ENCODE results near the gene CLIP2.

The CLIP2 gene

GRCh38 chr7:74452748-74453321 is 163.6 kb downstream of the CLIP2 start:
- DNase-seq = no peak
- intact Hi-C loops (cut with DNase I) = loop anchor here (10.0 kb wide), 1 partner anchor 202 kb away; the partner anchor contains the start of gene GTF2I

DNA sequence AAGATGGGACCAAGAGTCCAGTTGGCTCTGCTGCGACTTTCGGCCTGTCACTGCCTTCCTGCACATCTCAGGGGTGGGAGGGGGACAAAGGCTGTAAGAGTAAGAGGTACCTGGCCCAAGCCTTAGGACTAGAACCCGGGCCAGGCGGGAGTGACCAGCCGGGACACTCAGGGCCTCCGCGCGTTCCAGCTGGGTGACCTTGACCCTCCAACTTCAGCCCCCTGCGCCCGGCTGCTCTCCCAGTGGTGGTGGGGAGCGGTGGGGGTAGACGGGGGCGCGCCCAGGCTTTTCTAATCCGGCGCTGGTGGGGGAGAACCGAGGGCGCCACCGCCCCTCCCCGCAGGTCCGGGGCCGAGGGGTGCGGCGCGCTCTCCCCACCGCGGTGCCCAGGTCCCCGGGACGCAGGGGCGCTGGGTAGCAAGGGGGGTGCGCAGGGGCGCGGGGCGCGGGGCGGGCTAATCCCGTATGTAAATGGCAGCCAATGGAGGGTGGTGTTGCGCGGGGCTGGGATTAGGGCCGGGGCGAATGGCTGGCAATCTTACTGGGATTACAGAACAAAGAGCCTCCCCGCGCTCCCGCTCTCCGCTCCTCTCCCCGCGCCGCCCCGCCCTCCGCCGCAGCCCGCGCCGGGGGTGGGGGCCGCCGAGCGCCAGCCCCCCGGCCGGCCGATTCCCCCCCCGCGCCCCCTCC is 164.3 kb downstream of the CLIP2 start, which contains the start of gene GTF2IRD1:
TSS of gene GTF2IRD1 (plus strand) at position 585 of the 690 bp plus-strand sequence. CDS start 54,175 bp downstream, outside the sequence.
- intact Hi-C loops (cut with DNase I) = loop anchor here (10.0 kb wide), 1 partner anchor 201 kb away; the partner anchor contains the start of gene GTF2I
- peak; percentile 49 to 96 (median 72) for DNase-seq

DNA sequence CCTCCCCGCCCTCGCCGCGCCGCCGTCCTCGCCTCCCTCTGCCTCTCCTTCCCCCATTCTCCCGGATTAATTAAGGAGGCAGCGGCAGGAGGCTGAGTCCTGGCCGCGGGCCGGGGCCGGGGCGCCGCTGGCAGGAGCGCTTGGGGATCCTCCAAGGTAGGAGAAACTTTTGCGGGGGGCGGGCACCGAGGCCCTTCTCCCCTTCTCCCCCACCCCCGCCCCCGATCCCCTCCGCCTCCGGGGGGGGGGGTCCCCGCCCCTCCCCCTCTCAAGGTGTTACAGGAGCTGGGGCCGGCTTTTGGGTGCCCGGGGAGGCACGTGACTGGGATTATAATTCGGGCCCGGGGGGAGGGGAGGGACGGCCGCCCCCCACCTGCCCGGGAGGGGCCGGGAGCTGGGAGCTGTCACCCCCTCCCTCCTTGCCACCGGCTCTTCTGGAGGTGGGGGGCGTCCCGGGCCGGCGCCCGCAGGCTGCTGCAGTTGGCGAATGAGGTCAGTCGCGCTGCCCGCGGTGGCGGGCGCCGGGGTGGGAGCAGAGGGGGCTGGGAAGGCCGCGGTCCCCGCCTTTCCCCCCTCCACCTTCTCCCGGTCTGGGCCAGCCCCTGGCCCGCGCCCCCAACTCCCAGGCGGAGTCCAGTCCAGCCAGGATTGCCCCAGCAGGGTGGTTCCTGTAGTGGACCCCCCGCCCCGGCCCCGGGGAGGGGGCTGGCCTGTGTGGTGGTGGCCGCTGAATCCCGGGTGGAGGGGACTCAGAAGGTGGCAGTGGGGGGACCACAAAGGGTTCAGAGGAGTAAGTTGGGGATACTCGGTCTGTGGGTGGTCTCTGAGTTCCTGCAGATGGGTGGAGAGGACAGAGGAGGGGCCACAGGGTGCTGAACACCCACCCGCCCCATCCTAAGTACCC is 165.1 kb downstream of the CLIP2 start:
- intact Hi-C loops (cut with DNase I) = loop anchor here (10.0 kb wide), 1 partner anchor 201 kb away; the partner anchor contains the start of gene GTF2I
- peak in 3 of 10 donors; percentile 28 to 38 (median 34) for DNase-seq

GRCh38 chr7:74454925-74455288 is 165.7 kb downstream of the CLIP2 start:
- intact Hi-C loops (cut with DNase I) = loop anchor here (10.0 kb wide), 1 partner anchor 200 kb away; the partner anchor contains the start of gene GTF2I

GRCh38 chr7:74455291-74455804 is 166.1 kb downstream of the CLIP2 start:
- peak in 1 of 10 donors; percentile 39 for DNase-seq
- intact Hi-C loops (cut with DNase I) = loop anchor here (10.0 kb wide), 1 partner anchor 199 kb away; the partner anchor contains the start of gene GTF2I

More at GRCh38 chr7:74454925-74455288, 165.7 kb downstream of the CLIP2 start:
- no peak for DNase-seq
